Hematopoietic multipotent progenitor cell (in vitro differentiated cells): Measurements from ENCODE around the gene CLEC5A. TPM values are rescaled to one million over a fixed set of nuclear protein-coding genes. Genes with fewer than 3 reads are reported as not detected.

ENCODE experiments used
- total RNA-seq: library from RNA; depleted of rRNA; stranded (reverse); fragments of >200 nt; gene quantifications from one replicate; pipeline ENCODE4 v1.2.3, GENCODE V29; 2012

Gene CLEC5A
- total RNA-seq, 1 donor: under 0.01 TPM

Other genes with a start within 250 kb of the CLEC5A start
- 45.8 TPM for gene DENND11, start 244.8 kb downstream of the CLEC5A start, total RNA-seq
- not detected for gene WEE2, start 238.6 kb downstream of the CLEC5A start, total RNA-seq
- gene SSBP1, start 208.6 kb downstream of the CLEC5A start, total RNA-seq: 32.9 TPM
- gene TAS2R3, start 182.9 kb downstream of the CLEC5A start, total RNA-seq: 1.1 TPM
- 0.81 TPM for gene TAS2R4, start 170.3 kb downstream of the CLEC5A start, total RNA-seq
- 1.9 TPM for gene TAS2R5, start 156.8 kb downstream of the CLEC5A start, total RNA-seq
- not detected for gene PRSS37, start 105.5 kb downstream of the CLEC5A start, total RNA-seq
- gene OR9A4, start 30.6 kb downstream of the CLEC5A start, total RNA-seq: not detected
- not detected for gene TAS2R38, start 26.8 kb upstream of the CLEC5A start, total RNA-seq
- 0.27 TPM for gene MGAM, start 48.9 kb upstream of the CLEC5A start, total RNA-seq
- under 0.01 TPM for gene MGAM2, start 164.7 kb upstream of the CLEC5A start, total RNA-seq